K562 (cell line): ENCODE data around the gene COL25A1. TPM values are rescaled to one million over a fixed set of nuclear protein-coding genes. Genes with fewer than 3 reads are reported as not detected.

Experiments
- BCL6 ChIP-seq: fragments of 250-450 bp; sonication (Bioruptor Pico); IDR thresholded peaks from 2 replicates; pipeline ENCODE4 v1.4.0; 2020
- CBFA2T3 ChIP-seq: fragments of 450-650 bp; IDR thresholded peaks from 2 replicates; pipeline ENCODE4 v1.6.1; 2017
- CCNT2 ChIP-seq: IDR thresholded peaks from 2 replicates; pipeline ENCODE4 v1.6.1; 2011; ENCODE audit warnings: borderline replicate concordance, low read depth, mild to moderate bottlenecking, moderate library complexity, mixed read lengths, low read length; ENCODE audit not compliant: insufficient read length; ENCODE audit errors: extremely low read depth
- ETV6 ChIP-seq, 3 experiments: fragments of 150-350 bp in 1 of 3; sonication (generic) in 1 of 3; formaldehyde crosslinking in 1 of 3; IDR thresholded peaks; 2 replicates each; pipeline versions ENCODE4 v1.6.1 to v1.8.0; 2014 to 2022; ENCODE audit warnings: borderline replicate concordance in 2 of 3, low read depth in 2 of 3, antibody characterized with exemption in 1 of 3, low read length in 1 of 3, mild to moderate bottlenecking in 1 of 3, missing genetic modification reagents in 1 of 3
- GTF2A2 ChIP-seq: IDR thresholded peaks from 2 replicates; pipeline ENCODE4 v1.6.1; 2016; ENCODE audit warnings: mild to moderate bottlenecking, missing genetic modification characterization, missing compliant biosample characterization
- MLLT1 ChIP-seq, 2 experiments: fragments of 450-650 bp; IDR thresholded peaks; 2 replicates each; pipeline ENCODE4 v1.6.1; 2016
- NFE2 ChIP-seq: IDR thresholded peaks from 2 replicates; pipeline ENCODE4 v1.6.1; 2014; ENCODE audit warnings: antibody characterized with exemption, low read depth
- NFE2L1 ChIP-seq: fragments of 450-650 bp; IDR thresholded peaks from 2 replicates; pipeline ENCODE4 v1.6.1; 2016; ENCODE audit warnings: missing genetic modification characterization, low read depth, mild to moderate bottlenecking, missing compliant biosample characterization, moderate library complexity, borderline replicate concordance
- PRMT5 ChIP-seq: sonication (generic); formaldehyde crosslinking; IDR thresholded peaks from 2 replicates; pipeline ENCODE4 v1.5.0; 2020; ENCODE audit warnings: missing genetic modification reagents
- RBM17 ChIP-seq: fragments of 200-400 bp; formaldehyde crosslinking; IDR thresholded peaks from 2 replicates; pipeline ENCODE4 v1.6.1; 2017; ENCODE audit warnings: low read depth, mild to moderate bottlenecking, low read length, borderline replicate concordance
- RBM22 ChIP-seq: fragments of 200-400 bp; formaldehyde crosslinking; IDR thresholded peaks from 2 replicates; pipeline ENCODE4 v1.6.1; 2018; ENCODE audit warnings: low read length, low read depth; ENCODE audit not compliant: poor library complexity, severe bottlenecking
- TAL1 ChIP-seq: fragments of 450-650 bp; IDR thresholded peaks from 2 replicates; pipeline ENCODE4 v1.6.1; 2016; ENCODE audit warnings: mild to moderate bottlenecking
- TEAD2 ChIP-seq: fragments of 450-650 bp; IDR thresholded peaks from 2 replicates; pipeline ENCODE4 v1.6.1; 2016; ENCODE audit warnings: missing genetic modification characterization, control low read depth, missing compliant biosample characterization
- ZC3H8 ChIP-seq: fragments of 450-650 bp; IDR thresholded peaks from 2 replicates; pipeline ENCODE4 v1.6.1; 2017
- ZNF121 ChIP-seq: sonication (generic); formaldehyde crosslinking; conservative IDR thresholded peaks from 2 replicates; pipeline ENCODE4 v1.8.0; 2022; ENCODE audit warnings: missing genetic modification reagents
- ZNF212 ChIP-seq: fragments of 450-650 bp; formaldehyde crosslinking; IDR thresholded peaks from 2 replicates; pipeline ENCODE4 v1.4.0; 2020; ENCODE audit warnings: mild to moderate bottlenecking
- ZNF263 ChIP-seq: sonication (generic); formaldehyde crosslinking; IDR thresholded peaks from 2 replicates; pipeline ENCODE4 v1.8.0; 2022; ENCODE audit warnings: mild to moderate bottlenecking, missing genetic modification reagents, borderline replicate concordance
- ZNF77 ChIP-seq: fragments of 250-450 bp; sonication (Bioruptor Pico); IDR thresholded peaks from 2 replicates; pipeline ENCODE4 v1.5.0; 2020
- polyA plus RNA-seq, 8 experiments: library from polyadenylated mRNA; depleted of rRNA in 4 of 8; stranded (reverse) in 5 of 8; unstranded in 3 of 8; fragments of >200 nt; fragmentation: Nextera tagmentation in 2 of 8; fragmentation: Illumina TruSeq in 1 of 8; extraction: Ambion mirVana in 2 of 8; extraction: Trizol in 1 of 8; gene quantifications; 2 replicates each; pipeline versions ENCODE4 v1.2.1 to v1.2.3, GENCODE V29; 2011 to 2014; ENCODE audit warnings: inconsistent platforms in 1 of 8, missing spikeins in 1 of 8
- total RNA-seq, 7 experiments: library from RNA; depleted of rRNA in 6 of 7; stranded (reverse); fragments of >200 nt in 6 of 7; fragmentation: Illumina TruSeq in 2 of 7; extraction: Trizol in 2 of 7; gene quantifications; 2 replicates each; pipeline versions ENCODE4 v1.2.1 to v1.2.3, GENCODE V29; 2011 to 2021; ENCODE audit warnings: low replicate concordance in 1 of 7
- TF ChIP-seq, protein P1 (sequence below), 3 experiments: fragments of 200-800 bp in 1 of 3; fragments of 250-450 bp in 1 of 3; fragments of 450-650 bp in 1 of 3; sonication (Bioruptor Pico) in 1 of 3; sonication (Bioruptor generic) in 1 of 3; formaldehyde crosslinking in 1 of 3; IDR thresholded peaks; 2 replicates each; pipeline versions ENCODE4 v1.6.1 to v1.8.0; 2016 to 2022; ENCODE audit warnings: mild to moderate bottlenecking in 2 of 3, missing genetic modification characterization in 2 of 3, missing compliant biosample characterization in 1 of 3, moderate library complexity in 1 of 3
- TF ChIP-seq, protein P2 (sequence below): sonication (generic); formaldehyde crosslinking; IDR thresholded peaks from 2 replicates; pipeline ENCODE4 v1.8.0; 2023; ENCODE audit warnings: mild to moderate bottlenecking, missing genetic modification reagents

The COL25A1 gene
- total and polyA plus RNA-seq, 9 of the 15 experiments (the other 6 are each of a cell fraction or from before 2014, with no cell fraction given): 0.03 to 0.62 (median 0.27) TPM

GRCh38 chr4:109128589-109128988 lies 173.9 kb downstream of the COL25A1 start (continued):
- no peak for TF ChIP-seq TEAD2
- no peak for TF ChIP-seq NFE2L1 (tag)
- TF ChIP-seq MLLT1 (IDR thresholded peaks at IDR 0.05): no peak
- no peak for TF ChIP-seq ZNF77 (CRISPR knock-in tag)
- no peak for TF ChIP-seq RBM22
- peak; percentile 62 for TF ChIP-seq CBFA2T3
- no peak for TF ChIP-seq ZNF121 (CRISPR knock-in tag)
- no peak for TF ChIP-seq RBM17
- peak; percentile 31 for TF ChIP-seq TAL1
- no peak for TF ChIP-seq ZNF212 (CRISPR knock-in tag)
- TF ChIP-seq, protein P1, sequence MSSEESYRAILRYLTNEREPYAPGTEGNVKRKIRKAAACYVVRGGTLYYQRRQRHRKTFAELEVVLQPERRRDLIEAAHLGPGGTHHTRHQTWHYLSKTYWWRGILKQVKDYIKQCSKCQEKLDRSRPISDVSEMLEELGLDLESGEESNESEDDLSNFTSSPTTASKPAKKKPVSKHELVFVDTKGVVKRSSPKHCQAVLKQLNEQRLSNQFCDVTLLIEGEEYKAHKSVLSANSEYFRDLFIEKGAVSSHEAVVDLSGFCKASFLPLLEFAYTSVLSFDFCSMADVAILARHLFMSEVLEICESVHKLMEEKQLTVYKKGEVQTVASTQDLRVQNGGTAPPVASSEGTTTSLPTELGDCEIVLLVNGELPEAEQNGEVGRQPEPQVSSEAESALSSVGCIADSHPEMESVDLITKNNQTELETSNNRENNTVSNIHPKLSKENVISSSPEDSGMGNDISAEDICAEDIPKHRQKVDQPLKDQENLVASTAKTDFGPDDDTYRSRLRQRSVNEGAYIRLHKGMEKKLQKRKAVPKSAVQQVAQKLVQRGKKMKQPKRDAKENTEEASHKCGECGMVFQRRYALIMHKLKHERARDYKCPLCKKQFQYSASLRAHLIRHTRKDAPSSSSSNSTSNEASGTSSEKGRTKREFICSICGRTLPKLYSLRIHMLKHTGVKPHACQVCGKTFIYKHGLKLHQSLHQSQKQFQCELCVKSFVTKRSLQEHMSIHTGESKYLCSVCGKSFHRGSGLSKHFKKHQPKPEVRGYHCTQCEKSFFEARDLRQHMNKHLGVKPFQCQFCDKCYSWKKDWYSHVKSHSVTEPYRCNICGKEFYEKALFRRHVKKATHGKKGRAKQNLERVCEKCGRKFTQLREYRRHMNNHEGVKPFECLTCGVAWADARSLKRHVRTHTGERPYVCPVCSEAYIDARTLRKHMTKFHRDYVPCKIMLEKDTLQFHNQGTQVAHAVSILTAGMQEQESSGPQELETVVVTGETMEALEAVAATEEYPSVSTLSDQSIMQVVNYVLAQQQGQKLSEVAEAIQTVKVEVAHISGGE (CRISPR knock-in tag; IDR thresholded peaks at IDR 0.05): no peak
- TF ChIP-seq ZNF263 (CRISPR knock-in tag): no peak
- no peak for TF ChIP-seq NFE2
- no peak for TF ChIP-seq BCL6
- TF ChIP-seq PRMT5 (CRISPR knock-in tag): no peak
- TF ChIP-seq CCNT2: peak; percentile 38
- no peak for TF ChIP-seq GTF2A2 (tag)
- TF ChIP-seq ZC3H8: no peak
- no peak for TF ChIP-seq ETV6 (IDR thresholded peaks at IDR 0.05; ENCODE audit: borderline replicate concordance in 1 of 2, low read depth in 2 of 2, low read length in 1 of 2)
- no peak for TF ChIP-seq ETV6 (CRISPR knock-in tag; IDR thresholded peaks at IDR 0.05; ENCODE audit: borderline replicate concordance)
- TF ChIP-seq, protein P2, sequence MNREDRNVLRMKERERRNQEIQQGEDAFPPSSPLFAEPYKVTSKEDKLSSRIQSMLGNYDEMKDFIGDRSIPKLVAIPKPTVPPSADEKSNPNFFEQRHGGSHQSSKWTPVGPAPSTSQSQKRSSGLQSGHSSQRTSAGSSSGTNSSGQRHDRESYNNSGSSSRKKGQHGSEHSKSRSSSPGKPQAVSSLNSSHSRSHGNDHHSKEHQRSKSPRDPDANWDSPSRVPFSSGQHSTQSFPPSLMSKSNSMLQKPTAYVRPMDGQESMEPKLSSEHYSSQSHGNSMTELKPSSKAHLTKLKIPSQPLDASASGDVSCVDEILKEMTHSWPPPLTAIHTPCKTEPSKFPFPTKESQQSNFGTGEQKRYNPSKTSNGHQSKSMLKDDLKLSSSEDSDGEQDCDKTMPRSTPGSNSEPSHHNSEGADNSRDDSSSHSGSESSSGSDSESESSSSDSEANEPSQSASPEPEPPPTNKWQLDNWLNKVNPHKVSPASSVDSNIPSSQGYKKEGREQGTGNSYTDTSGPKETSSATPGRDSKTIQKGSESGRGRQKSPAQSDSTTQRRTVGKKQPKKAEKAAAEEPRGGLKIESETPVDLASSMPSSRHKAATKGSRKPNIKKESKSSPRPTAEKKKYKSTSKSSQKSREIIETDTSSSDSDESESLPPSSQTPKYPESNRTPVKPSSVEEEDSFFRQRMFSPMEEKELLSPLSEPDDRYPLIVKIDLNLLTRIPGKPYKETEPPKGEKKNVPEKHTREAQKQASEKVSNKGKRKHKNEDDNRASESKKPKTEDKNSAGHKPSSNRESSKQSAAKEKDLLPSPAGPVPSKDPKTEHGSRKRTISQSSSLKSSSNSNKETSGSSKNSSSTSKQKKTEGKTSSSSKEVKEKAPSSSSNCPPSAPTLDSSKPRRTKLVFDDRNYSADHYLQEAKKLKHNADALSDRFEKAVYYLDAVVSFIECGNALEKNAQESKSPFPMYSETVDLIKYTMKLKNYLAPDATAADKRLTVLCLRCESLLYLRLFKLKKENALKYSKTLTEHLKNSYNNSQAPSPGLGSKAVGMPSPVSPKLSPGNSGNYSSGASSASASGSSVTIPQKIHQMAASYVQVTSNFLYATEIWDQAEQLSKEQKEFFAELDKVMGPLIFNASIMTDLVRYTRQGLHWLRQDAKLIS (CRISPR knock-in tag): no peak
